NCI-H524 treated with DMSO at 0.1 percent for 48 hours (cell line): ENCODE data around the gene FNDC3B.

Source experiments
- DNase-seq: peaks from one replicate; lab custom pipeline; 2025; lab: John Stamatoyannopoulos, UW

FNDC3B gene

GRCh38 chr3:172190980-172191379 is 151.6 kb downstream of the FNDC3B start:
- DNase-seq, result no peak

- no peak for DNase-seq
These were observed 152.3 kb downstream of the FNDC3B start for GRCh38 chr3:172191629-172192028.

DNA sequence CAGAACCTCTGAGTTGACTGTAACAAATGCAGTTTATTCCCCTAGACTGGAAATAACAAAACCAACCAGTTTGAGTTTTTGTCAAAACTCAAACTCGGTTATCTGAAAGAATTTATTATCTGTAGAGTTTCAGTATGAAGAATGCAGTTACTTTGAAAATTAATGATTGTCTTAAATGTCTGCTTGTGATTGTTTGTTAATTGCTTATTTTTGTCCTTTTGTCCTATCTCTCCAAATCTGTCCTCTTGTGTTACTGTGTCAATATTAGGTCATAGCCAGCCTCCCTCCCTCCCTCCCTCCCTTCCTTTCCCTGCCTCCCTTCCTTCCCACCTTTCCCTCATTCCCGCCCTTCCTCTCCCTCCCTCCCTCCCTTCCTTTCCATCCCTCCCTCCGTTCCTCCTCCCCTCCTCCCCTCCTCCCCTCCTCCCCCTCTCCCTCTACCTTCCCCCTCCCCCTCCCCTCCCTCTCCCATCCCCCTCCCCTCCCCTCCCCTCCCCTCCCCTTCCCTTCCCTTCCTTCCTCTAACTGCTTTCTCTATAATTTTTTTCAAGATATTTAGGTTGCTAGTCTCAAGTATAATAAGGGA is 153.5 kb downstream of the FNDC3B start:
- no peak for DNase-seq

DNA sequence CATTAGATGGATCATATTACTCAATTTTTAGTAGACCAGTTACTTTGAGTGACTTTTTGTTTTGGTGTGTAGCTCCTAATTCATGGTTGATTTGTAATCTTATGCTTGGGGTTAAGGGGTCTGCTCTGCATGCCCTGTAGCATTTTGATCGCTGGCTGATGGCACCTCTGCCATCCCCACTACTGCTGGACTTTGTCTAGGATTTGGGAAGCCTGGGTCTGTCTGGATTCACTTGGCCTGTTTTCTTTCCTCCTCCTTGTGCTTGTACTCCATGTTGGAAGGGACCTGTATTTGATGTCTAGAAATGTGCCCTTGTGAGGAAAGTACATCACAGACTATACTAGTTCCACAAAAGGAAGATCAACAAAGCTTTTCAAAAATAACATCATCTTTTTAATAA is 154.1 kb downstream of the FNDC3B start:
- DNase-seq, result no peak

GRCh38 chr3:172194702-172195406 is 155.5 kb downstream of the FNDC3B start:
- DNase-seq, result no peak

- DNase-seq, result no peak
These were observed 156.0 kb downstream of the FNDC3B start for GRCh38 chr3:172195407-172195754.

GRCh38 chr3:172197344-172197743 is 158.0 kb downstream of the FNDC3B start:
- DNase-seq, result no peak

DNA sequence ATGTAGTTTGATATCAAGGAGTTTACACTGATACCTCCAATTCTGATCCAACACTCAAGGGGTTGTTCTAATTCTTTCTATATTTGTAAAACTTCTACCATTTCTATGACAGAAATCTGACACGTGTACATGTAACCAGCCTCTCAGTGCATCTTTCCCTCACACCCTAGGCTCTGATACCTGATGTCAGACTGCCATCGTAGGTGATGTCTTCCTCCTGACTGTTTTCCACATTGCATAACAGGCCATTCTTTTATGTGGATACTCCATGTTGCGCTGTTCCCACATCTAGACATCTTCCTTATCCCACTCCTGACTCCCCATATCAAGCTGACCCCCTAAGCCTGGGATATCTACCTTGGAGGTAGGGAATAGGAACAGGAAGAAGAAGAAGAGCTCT is 159.1 kb downstream of the FNDC3B start:
- no peak for DNase-seq

- DNase-seq, result no peak
These were observed 160.5 kb downstream of the FNDC3B start for GRCh38 chr3:172199850-172200369.

DNA sequence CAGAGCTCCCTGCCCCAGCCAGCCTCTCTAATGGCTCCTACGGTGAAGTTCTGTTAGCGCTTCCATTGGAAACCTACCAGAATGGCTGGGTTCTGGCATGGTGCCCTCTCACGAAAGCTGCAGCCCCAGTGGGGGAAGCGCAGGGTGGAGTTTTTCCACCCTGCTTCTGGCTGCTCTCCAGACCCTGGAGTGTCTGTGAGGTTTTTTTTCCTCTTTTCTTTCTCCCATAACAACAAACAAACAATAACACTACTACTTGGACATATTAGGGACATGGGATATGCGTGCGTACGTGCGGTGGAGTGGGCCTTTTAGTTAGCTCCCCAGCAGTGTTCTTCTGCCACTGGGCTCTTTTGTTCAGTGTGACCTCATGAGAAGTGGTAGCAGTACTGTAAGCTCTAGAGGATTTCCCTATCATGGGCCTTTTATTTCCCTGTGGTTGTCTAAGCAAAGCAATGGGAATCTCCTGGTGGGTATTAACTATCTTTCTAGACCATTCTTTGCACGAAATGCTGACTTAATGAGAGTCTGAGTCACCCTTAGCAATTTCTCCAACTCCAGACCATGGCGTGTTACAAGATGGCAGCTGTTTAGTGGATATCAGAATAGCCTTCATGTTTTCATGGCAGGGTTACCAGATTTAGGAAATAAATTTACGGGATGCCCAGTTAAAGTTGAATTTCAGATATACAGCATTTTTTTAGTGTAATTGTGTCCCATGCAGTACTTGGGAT is 161.9 kb downstream of the FNDC3B start:
- no peak for DNase-seq

- no peak for DNase-seq
These were observed 162.5 kb downstream of the FNDC3B start for GRCh38 chr3:172201870-172202236.

- no peak for DNase-seq
These were observed 163.4 kb downstream of the FNDC3B start for GRCh38 chr3:172202797-172203196.

- DNase-seq, result no peak
These were observed 164.3 kb downstream of the FNDC3B start for GRCh38 chr3:172203522-172204258.

- DNase-seq, result no peak
These were observed 165.3 kb downstream of the FNDC3B start for GRCh38 chr3:172204716-172205115.

- DNase-seq, result no peak
These were observed 169.4 kb downstream of the FNDC3B start for GRCh38 chr3:172208586-172209332.

DNA sequence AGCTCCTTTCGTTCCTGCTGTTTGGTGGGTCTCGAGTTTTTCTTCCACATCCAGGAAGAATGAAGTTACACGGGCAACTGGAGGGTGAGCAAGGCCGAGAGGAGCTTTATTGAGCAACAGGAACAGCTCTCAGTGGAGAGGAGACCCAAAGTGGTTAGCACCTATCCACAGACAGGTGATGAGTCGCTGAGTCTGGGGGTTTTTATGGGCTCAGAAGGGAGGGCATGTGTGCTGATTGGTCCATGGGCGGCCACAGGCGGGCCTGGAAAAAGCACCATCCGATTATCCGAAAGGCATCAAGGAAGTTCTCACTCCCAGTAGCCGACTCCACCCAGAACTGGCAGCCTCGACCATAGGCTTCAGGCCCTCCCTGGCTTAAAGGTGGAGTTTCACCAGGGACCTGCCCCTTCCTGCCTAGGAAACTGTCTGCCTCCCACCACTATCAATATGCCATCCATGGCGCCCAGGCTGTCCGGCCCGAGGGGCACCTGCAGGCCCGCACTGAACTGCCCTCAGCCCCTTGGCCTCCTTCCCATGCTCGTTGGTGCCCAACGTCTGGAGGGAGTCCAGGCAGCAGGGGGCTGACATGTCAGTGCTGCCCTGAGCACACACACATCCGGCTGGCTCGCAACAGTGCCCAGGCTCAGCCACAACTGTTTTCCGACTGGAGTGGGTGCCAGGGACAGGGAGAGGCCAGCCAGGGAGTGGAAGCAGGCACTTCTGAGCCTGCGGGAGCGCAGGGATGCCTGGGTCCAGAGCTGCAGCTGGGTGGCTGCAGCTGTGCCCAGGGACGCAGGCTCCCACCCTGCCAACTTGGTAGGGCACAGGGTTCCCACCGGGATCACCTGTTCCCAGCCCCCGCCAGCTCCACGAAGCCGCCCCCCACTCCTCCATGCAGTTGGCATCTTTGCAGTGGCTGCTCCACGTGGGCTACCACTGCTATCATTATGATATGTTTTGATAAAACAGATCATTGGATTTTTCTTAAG is 170.2 kb downstream of the FNDC3B start:
- DNase-seq, result no peak

GRCh38 chr3:172210355-172210754 is 171.0 kb downstream of the FNDC3B start:
- no peak for DNase-seq

DNA sequence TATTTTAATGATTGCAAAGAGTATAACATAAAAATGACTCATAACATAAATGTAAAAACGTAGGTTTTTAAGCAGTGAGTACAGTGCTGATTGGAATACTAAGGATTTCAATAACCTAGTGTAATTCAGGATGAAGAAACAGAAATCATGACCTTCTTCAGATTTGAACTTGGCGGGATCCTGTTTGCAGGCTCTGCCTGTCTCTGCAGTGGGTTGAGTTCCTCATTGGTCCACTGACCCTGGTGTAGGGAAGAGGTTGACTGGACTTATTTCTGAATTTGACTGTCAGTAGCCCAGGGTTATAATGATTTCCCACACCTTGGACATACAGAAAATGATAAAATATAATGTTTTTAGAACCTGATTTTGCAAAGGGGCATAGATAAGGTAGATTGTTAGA is 171.7 kb downstream of the FNDC3B start:
- no peak for DNase-seq

DNA sequence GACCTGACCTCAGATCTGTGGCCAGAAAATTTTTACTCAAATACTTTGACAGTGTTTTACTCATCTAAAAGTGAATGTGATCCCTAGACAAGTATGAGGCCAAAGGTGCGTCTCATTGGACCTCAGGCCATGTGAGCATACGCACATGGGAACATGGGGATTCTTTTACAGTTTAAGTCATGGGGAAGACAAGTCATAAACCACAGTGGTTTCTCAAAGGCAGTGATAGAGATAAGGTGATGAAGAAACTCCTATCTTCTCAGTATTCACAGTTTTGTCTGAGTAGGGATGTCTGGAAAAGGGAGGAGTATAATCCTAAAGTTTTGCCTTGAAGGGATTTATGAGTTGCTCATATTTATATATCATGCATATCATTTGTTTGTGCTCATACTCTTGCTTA is 173.8 kb downstream of the FNDC3B start:
- no peak for DNase-seq

DNA sequence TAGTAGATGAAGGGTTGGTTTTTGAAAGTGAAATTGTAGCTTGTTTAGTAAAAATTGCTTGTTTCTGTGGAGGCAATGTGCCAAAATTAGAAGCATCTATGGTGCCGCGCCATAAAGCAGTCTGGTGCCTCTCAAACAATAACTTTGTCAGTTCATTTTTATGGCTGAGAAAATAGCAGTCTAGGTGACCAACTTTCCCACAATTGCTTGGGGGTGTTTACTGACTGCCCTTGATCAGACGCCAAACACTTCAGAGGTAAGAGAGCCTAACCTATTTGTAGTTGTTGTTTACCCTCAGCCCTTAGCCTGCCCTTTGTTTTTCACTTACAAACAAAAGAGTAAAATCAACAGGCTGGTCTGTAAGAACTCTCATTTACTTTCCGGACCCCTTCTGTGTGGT is 174.5 kb downstream of the FNDC3B start:
- DNase-seq, result no peak

GRCh38 chr3:172216267-172216666 is 176.9 kb downstream of the FNDC3B start:
- DNase-seq, result no peak
